ENCODE measurements around the gene USP4.
"Not testable (repeated sequence)": the region's sequence is repeated elsewhere in the genome, so short reads cannot be mapped to it uniquely, and the experiment has no call there.

USP4 gene

DNA sequence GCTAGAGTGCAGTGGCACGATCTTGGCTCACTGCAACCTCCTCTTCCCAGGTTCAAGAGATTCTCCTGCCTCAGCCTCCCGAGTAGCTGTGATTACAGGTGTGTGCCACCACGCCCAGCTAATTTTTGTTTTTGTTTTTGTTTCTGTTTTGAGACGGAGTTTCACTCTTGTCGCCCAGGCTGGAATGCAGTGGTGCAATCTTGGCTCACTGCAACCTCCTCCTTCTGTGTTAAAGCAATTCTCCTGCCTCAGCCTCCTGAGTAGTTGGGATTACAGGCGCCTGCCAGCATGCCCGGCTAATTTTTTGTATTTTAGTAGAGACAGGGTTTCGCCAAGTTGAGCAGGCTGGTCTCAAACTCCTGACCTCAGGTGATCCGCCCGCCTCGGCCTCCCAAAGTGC lies 99.8 kb downstream of the USP4 start:
- not testable (repeated sequence) for DNase-seq

DNA sequence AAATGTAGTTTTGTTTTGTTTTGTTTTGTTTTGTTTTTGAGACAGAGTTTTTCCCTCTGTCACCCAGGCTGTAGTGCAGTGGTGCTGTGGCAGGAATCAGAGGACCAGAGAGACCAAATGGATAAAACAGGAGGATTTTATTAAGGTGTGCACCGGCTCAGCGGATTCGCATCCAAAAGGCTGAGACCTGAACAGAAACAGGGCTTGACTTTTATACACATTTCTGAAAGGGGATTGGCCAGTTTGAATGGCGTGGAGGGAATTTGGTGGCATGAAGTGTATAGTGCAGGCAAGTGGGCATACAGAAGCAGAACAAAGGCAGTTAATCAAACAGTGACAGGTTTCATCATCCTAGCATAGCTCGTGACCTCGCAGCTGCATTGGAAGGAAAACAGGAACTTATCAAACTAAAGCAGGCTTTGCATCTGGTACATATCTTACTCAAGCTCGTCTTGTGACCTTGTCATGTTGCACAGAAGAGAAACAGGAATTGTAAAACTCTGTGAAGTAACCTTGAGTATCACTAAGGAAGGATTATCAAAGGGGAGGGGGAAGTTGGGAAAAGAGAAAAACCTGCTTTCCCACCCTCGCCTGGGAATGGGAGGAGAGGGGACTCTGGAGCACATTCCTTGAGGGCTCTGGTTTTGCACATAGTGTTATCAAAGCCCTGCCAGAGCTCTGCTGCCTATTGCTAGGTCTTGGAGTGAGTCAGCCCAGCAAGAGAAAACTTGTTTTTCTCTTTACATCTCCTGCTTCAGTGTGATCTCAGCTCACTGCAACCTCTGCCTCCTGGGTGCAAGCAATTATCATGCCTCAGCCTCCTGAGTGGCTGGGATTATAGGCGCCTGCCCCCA lies 101.4 kb downstream of the USP4 start:
- DNase-seq, result peak; percentile 67

DNA sequence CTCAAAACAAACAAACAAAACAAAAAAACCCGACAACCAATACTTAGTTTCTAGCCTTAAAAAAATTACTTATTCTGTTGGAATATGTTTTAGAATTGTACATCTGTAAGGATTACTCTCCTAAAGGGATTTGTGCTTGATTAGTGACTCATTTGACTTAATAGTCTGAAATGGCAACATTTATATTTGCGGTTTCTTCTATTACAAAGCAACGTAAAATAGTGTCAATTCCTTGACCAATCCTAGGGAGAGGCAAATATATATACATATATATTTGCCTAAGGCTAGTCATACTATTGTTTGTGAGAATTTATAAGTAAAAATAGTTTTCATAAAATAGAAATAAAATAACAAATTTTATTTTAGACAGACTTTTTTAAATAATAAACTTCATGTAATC lies 102.5 kb downstream of the USP4 start:
- DNase-seq, result no peak

DNA sequence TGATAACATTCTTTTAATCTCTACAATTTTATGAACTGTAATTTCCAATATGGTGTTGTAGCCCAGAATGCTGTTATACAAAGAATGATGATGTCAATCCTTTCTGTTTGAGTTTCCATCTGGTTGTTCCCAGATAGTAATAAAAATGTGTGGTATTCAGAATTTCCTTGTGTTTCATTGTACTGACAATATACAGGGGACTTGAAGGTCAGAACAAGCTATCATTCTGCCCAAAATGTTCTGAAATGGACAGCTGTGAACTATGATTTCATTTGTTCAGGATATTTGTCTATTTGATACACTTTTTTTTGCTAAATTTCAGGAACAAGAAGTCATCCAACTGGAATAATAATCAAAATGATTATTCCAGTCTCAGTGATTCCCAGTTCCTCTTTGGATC lies 103.6 kb downstream of the USP4 start:
- DNase-seq, result no peak

DNA sequence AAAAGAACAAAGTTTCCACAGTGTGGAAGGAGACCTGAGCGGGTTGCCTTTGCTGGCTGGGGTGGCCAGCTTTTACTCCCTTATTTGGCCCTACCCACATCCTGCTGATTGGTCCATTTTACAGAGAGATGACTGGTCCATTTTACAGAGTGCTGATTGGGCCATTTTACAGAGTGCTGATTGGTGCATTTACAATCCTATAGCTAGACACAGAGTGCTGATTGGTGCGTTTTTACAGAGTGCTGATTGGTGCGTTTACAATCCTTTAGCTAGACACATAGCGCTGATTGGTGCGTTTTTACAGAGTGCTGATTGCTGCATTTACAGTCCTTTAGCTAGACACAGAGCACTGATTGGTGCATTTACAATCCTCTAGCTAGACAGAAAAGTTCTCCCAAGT lies 111.0 kb downstream of the USP4 start:
- DNase-seq, result not testable (repeated sequence)
